ENCODE results near the gene ZNF773.

DNA sequence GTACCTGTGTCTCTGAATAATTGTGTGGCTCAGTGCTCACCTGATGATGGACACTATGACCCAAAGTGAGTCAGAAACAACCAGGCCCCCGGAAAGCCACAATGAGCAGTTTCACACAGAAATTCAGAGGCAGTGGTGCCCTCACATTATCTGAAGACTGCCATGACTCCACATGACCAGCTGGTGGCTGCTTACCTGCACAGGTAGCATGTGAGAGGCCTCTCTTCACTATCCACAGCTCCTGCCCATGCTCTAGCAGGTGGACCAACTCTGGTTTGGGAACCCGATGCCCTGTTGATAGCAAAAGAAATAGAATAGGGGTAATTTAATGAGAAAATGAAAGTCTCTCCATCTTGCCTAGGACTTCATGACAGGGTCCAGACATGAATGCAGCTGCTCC lies 52.7 kb downstream of the ZNF773 start:
- no peak for TF ChIP-seq POLR2A (IDR thresholded peaks at IDR 0.05)
- no peak for TF ChIP-seq CTCF (IDR thresholded peaks at IDR 0.05)
- no peak for TF ChIP-seq POLR2AphosphoS5 (IDR thresholded peaks at IDR 0.05)
